Measurements from ENCODE around the gene EXD3. TPM values are rescaled to one million over a fixed set of nuclear protein-coding genes. Genes with fewer than 3 reads are reported as not detected.
A peak's percentile ranks its signal among the peaks of the same experiment; 100 is the strongest.

Gene EXD3
- total and polyA plus RNA-seq, 9 of the 15 experiments (the other 6 are each of a cell fraction or from before 2014, with no cell fraction given) = 0.29 to 12.5 (median 3.9) TPM

GRCh38 chr9:137316012-137316981 is 106.7 kb downstream of the EXD3 start (continued):
- TF ChIP-seq PRPF4 (IDR thresholded peaks at IDR 0.05; ENCODE audit: insufficient read depth, low read depth, low read length, poor library complexity, severe bottlenecking) (peak; percentile 81), CBFA2T3 (IDR thresholded peaks at IDR 0.05) (no peak), ZNF146 (CRISPR knock-in tag; IDR thresholded peaks at IDR 0.05; ENCODE audit: unreplicated experiment) (no peak), TGIF2 (CRISPR knock-in tag; IDR thresholded peaks at IDR 0.05) (no peak), CBX2 (IDR thresholded peaks at IDR 0.05; ENCODE audit: insufficient read depth, low read length, poor library complexity, severe bottlenecking) (no peak), PML (IDR thresholded peaks at IDR 0.05; ENCODE audit: low read length) (no peak), NR0B1 (IDR thresholded peaks at IDR 0.05; ENCODE audit: partially characterized antibody) (no peak), DNMT1 (IDR thresholded peaks at IDR 0.05) (no peak), CHAMP1 (IDR thresholded peaks at IDR 0.05) (no peak), SMARCA5 (IDR thresholded peaks at IDR 0.05) (no peak), SRF (CRISPR knock-in tag; IDR thresholded peaks at IDR 0.05) (no peak), THRAP3 (IDR thresholded peaks at IDR 0.05; ENCODE audit: borderline replicate concordance) (no peak), YY1 (IDR thresholded peaks at IDR 0.05; ENCODE audit: borderline replicate concordance in 1 of 3, control insufficient read depth in 1 of 3, extremely low read depth in 1 of 3, insufficient read depth in 3 of 3, insufficient read length in 1 of 3, insufficient replicate concordance in 2 of 3, low read depth in 1 of 3, low read length in 2 of 3) (peak in 1 of 3 experiments; percentile 28), CBX1 (IDR thresholded peaks at IDR 0.05; ENCODE audit: low read depth) (peak; percentile 63), ZMIZ1 (IDR thresholded peaks at IDR 0.05; ENCODE audit: low read depth in 2 of 2, low read length in 2 of 2) (no peak), ZFP36 (IDR thresholded peaks at IDR 0.05; ENCODE audit: low read depth, low read length, partially characterized antibody) (peak; percentile 95), NELFE (IDR thresholded peaks at IDR 0.05; ENCODE audit: insufficient read depth, insufficient read length) (no peak), ZNF551 (CRISPR knock-in tag; IDR thresholded peaks at IDR 0.05) (no peak), NR2C2 (CRISPR knock-in tag; IDR thresholded peaks at IDR 0.05) (no peak), NR2C2 (tag; IDR thresholded peaks at IDR 0.05) (no peak)
